RKO (cell line): ENCODE data around the gene SEC22A.

Source experiments
- DNase-seq: peaks from one replicate; pipeline ENCODE4 v3.0.0-alpha.2; 2016; ENCODE audit warnings: low spot score

The SEC22A gene

GRCh38 chr3:123289391-123290106 is 87.8 kb downstream of the SEC22A start:
- no peak for DNase-seq

GRCh38 chr3:123290107-123290930 is 88.6 kb downstream of the SEC22A start:
- no peak for DNase-seq

DNA sequence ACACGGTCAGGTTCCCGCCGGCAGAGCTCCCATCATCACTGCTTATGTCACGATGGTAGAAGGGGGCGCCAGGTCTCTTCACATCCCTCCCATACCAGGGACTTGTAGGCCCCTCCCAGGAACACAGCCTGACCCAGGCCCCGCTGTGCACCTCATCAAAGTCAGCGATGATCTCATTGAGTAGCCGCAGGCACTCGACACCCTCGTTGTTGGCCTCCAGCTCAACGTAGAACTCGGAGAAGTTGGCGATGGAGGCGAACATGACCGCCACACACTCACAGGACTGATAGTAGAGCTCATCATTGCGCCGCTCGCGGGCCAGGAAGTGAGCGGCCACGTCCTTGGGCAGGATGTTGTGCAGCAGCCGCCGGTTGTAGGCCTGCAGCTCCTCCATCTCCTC is 89.2 kb downstream of the SEC22A start:
- DNase-seq: no peak

DNA sequence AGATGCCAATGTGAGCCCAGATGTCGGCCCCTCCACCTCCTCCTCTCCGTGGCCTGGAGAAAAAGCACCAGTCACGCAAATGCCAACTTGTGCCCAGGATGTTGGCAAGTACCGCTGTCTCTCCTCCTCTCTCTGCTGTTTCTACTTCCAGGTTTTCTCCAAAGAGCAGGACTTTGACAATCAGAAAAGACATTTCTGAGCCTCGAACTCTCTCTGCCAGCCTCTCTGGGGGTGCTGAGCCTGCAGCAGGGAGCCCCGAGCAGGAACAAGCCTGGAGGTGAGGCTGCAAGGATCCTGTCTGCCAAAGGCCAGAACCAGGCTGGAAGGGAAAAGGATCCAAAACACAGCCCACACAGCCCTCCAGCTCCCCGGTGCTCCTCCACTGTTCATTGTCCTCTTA is 89.7 kb downstream of the SEC22A start:
- no peak for DNase-seq

- no peak for DNase-seq
These were observed 90.9 kb downstream of the SEC22A start for GRCh38 chr3:123292321-123293310.

DNA sequence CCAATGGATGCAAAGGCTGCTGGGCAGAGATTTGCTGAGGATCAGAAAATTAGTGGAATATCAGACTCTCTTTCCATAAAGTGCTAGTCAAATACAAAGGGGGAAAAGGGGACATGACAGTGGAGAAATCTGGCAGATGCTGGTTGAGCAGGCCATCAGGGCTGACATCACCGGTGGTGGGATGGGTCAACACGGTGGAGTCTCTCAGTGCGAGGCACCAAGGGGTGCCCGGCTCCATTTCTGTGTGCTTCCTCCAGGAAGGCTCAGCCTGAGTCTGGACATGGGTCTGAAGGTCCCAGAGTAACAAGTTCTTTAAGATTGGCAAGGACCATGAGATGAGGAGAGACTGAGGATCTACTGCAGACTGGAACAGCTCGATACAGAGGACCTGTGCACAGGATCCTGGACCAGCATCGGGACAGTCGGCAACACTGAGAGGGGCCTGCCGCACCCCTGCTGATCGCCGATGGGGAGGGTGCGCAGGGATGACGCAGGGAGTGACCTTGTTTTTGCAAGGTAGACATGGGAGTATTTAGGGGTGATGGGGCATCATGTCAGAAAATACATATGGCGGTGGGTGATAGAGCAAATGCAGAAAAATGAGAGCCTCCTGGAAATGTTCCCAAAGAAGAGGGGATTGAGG is 92.7 kb downstream of the SEC22A start:
- DNase-seq: no peak

GRCh38 chr3:123295171-123295900 is 93.6 kb downstream of the SEC22A start:
- no peak for DNase-seq

DNA sequence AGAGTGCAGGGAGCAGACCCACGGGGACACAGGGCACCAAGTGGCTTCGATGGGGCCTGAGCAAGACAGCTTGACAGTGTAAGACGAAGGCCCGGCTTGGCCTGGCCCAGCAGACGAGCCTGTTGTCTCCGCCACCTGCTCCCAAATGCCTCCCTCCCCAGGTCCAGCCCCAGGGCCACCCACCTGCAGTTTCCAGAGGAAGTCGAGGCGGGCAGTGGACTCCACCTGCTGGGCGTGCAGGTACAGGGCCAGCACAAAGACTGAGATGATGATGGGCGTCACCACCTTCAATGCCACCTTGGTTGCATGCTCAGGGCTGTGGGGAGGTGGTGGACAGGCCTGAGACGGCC is 94.1 kb downstream of the SEC22A start:
- DNase-seq: no peak

GRCh38 chr3:123296261-123296660 is 94.5 kb downstream of the SEC22A start:
- no peak for DNase-seq

- DNase-seq: no peak
These were observed 95.3 kb downstream of the SEC22A start for GRCh38 chr3:123296836-123297626.

DNA sequence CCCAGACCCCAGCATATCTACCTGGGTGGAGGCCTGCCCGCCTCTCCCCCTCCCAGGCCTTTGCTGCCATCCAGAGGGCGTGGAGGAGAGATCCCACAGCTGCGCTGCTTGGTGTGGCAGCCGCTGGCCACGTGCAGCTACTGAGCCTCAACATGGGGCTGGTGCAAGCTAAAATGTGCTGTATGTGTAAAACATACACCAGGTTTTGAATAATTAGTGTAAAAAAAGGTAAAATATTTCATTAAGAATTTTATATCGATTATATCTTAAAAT is 95.8 kb downstream of the SEC22A start:
- no peak for DNase-seq

GRCh38 chr3:123298903-123299302 is 97.2 kb downstream of the SEC22A start:
- no peak for DNase-seq

DNA sequence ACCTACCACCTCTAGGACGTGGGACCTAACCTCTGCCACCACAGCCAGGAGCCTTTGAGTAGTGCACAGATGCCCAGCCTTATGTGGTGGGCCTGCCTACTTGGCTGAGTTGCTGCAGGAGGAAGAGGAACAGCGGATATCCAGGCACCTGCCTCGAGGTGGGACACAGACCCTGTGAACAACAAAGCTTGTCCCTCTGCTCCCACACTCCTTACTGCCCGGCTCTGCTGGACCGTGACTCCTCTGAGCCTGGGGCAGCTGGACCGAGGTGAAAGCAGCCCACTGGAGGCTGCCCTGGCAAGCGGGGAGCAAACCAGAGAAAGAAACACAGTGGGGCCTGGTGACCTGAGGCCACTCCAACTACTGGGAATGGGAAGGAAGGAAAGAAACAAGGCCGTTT is 97.8 kb downstream of the SEC22A start:
- DNase-seq: no peak

- no peak for DNase-seq
These were observed 98.3 kb downstream of the SEC22A start for GRCh38 chr3:123300056-123300455.

- no peak for DNase-seq
These were observed 98.8 kb downstream of the SEC22A start for GRCh38 chr3:123300583-123300982.

DNA sequence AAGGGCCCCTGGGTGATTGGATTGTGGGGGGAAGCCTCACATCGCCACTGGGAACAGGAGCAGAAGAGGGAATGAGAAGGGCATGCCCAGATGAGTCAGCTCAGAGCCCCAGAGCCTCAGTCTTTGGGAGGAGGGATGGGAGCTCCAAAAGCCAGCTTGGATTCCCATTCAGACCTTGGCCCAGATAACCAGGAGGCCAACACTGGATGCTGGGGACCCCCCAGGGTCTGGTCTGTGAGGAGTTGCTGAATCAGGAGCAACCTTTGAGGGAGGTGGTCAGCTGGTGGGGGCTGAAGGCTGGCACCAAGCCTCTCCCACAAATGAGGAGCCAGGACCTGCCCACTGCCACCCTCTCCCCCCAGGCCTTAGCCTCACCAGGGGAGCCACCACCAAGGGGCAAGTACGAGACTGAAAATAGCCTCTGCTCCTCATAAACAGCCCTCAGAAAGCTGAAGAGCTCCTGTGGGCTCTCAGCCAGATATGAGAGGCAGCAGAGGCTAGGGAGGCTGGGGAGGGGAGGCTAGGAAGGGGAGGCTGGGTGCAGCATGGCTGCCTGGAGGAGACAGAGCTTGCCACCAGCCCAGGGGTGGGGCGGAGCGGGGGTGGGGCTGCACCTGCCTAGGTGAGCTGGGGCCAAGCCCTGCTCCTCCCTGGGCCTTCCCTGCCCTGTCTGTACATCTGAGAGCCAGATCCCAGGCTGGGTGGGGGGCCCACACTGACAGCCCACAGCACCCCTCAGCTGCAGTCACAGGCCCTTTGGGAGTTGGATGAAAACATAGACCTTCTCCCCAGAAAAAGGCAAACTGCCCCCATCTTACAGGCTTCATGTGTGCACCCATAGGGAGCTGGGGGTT is 99.8 kb downstream of the SEC22A start:
- DNase-seq: no peak

GRCh38 chr3:123302961-123303360 is 101.2 kb downstream of the SEC22A start:
- DNase-seq: no peak

DNA sequence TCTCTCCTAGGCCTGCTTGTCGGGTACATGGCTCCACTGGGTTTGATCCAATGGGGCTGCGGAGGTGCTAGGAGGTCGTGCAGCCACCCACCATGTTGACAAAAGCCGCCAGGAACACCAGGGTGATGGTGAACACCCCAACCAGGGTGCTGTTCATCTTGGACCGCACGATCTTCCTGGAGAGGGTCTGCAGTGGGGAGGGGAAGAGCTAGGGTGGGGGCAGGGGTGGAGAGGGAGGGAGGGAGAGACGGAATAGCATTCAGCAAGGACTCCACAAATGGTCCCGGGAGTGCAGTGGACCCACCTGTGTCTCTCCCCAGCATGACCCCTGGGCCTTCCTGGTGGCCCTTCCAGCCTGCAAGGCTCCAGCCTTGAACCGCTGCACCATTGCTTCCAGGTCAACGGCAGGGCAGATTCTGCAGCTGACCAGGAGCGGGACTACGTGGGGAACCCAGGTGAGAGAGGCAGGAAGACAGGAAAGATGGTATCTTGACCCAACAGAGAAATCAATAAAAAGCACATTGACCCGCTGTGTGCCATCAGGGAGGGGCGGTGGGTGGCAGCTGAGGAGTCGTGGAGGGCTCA is 102.3 kb downstream of the SEC22A start:
- no peak for DNase-seq

GRCh38 chr3:123305192-123305591 is 103.4 kb downstream of the SEC22A start:
- DNase-seq: no peak
